ENCODE measurements around the gene NCKAP5L.
A peak's percentile ranks its signal among the peaks of the same experiment; 100 is the strongest.
"Not testable (repeated sequence)": the region's sequence is repeated elsewhere in the genome, so short reads cannot be mapped to it uniquely, and the experiment has no call there.

The NCKAP5L gene

DNA sequence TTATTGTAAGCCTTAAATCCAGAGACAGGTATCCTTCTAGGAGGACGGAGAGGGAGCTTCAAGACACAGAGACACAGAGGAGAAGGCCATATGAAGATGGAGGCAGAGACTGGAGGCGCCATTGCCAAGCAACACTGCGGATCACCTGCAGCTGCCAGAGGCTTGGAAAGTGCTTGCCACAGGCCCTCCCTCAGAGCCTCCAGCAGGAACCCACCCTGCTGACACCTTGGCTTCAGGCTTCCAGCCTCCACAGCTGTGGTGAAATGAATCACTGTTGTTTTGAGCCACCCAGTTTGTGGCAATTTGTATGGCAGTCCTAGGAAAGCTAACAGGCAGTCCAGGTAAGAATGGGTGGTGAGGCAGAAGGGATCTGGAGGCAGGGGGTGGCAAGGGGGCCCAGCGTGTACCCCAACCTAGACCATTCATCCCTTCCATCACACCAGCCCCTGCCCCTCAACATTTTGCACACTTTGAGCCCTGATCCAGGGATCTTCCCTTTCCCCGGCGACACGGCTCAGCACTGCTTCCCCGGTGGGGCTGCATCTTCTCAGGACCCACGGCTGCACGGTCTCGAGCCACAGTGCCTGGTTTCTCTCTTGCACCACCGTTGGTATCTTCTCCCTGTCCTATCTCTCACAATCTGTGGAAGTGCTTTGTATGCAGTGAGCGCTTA, 37.0 kb upstream of the NCKAP5L start:
- no peak for DNase-seq

DNA sequence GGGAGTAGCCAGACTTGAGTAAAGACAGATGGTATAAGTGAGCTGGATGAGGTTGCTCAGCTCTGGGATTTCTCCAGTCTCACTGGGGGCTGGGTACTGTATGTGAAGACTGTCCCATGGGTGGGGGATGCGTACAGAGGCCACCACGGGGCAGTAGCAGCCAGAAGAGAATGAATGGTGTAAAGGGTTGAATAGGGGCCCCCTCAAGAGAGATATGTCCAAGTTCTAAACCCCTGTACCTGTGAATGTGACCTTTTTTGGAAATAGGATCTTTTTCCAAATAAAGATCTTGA, 36.5 kb upstream of the NCKAP5L start:
- DNase-seq = no peak

GRCh38 chr12:49863946-49864797, 36.0 kb upstream of the NCKAP5L start:
- no peak for DNase-seq

DNA sequence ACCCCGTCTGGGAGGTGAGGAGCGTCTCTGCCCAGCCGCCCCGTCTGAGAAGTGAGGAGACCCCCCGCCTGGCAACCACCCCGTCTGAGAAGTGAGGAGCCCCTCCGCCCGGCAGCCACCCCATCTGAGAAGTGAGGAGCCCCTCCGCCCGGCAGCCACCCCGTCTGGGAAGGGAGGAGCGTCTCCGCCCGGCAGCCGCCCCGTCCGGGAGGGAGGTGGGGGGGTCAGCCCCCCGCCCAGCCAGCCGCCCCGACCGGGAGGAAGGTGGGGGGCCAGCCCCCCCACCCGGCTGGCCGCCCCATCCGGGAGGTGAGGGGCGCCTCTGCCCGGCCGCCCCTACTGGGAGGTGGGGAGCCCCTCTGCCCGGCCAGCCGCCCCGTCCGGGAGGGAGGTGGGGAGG, 32.7 kb upstream of the NCKAP5L start:
- DNase-seq = not testable (repeated sequence)

GRCh38 chr12:49855890-49856289, 27.7 kb upstream of the NCKAP5L start:
- not testable (repeated sequence) for DNase-seq

- no peak for DNase-seq
Measured at GRCh38 chr12:49854976-49855375, 26.8 kb upstream of the NCKAP5L start.

DNA sequence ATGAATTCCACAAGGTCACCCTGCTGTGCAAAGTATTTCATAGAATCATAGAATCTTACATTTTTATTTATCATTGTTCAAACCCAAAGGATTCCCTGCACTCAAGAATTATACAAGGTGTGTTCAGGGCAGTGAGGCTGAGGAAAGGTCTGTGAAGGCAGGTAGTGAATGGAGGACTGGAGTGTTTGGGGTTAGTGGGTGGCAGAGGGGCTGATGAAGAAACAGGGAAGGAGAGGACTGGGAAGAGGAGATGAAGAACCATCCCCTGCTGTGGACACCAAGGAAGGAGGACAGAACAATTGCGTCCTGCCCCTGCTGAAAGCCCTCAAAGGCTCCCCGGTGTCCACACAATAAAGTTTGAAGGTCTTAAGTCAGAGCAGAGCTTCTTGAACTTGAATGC, 25.5 kb upstream of the NCKAP5L start:
- no peak for DNase-seq

GRCh38 chr12:49847161-49847560, 18.9 kb upstream of the NCKAP5L start:
- no peak for DNase-seq

- DNase-seq = no peak
Measured at GRCh38 chr12:49846032-49846431, 17.8 kb upstream of the NCKAP5L start.

GRCh38 chr12:49843876-49844437, 15.7 kb upstream of the NCKAP5L start:
- no peak for DNase-seq

DNA sequence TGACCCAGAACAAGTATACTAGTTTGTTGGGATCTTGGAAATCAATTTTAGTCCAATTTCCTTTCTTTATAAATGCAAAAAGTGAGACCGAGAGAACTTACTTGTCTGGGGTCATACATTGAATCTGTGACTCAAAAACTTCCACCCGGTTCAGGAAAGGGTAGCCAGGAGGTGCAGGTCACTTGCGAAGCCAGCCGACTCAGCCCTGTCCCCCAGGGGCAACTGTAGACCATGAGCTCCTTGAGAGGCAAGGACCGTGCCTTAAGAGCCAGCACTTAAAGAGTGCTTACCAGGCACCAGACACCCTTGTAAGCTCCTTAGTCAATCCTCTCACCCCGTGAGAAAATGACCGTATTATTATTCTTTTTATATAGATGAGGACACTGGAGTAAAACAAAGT, 15.2 kb upstream of the NCKAP5L start:
- no peak for DNase-seq

- DNase-seq = no peak
Measured at GRCh38 chr12:49842519-49843352, 14.5 kb upstream of the NCKAP5L start, which contains the start of gene BCDIN3D. Gene BCDIN3D, minus strand, starts transcription at chr12:49843106. Its CDS starts 19 bp downstream, at chr12:49843087.

DNA sequence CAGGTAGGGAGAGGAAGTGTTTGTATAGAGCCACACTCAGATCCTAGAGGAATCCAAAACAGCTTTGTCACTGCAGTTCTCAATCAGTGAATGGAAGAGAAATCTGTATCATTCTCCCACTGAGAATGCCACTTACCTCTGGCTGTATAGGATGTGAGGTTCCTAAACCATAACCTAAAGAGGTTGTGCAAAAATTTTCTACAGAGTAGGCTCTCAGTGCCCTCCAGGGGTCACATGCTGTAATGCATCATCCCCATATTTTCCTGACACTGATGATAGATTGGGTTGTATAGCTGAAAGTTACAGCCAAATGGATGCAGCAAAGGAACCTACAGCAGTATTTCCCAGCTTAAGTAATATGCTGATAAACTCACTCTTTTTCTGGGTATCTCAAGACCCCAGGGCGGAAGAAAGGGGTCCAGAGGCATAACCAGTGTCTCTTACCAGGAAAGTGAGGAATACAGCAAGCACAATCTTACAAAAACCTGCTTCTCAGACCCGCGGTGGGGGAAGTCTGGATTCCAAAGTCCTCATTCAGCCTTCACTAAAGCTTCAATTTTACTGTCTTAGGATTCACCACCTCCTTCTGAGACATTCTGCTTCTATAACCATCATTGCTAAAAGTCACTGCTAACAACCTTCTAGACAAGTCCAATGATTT, 10.9 kb upstream of the NCKAP5L start:
- DNase-seq = no peak

- no peak for DNase-seq
Measured at GRCh38 chr12:49832836-49833421, 4.7 kb upstream of the NCKAP5L start.

GRCh38 chr12:49831717-49832116, 3.5 kb upstream of the NCKAP5L start:
- DNase-seq = no peak

- peak; percentile 72 for DNase-seq
Measured at GRCh38 chr12:49827401-49828099, 663 bp downstream of the NCKAP5L start.

- DNase-seq = no peak
Measured at GRCh38 chr12:49827051-49827400, 1.2 kb downstream of the NCKAP5L start.

DNA sequence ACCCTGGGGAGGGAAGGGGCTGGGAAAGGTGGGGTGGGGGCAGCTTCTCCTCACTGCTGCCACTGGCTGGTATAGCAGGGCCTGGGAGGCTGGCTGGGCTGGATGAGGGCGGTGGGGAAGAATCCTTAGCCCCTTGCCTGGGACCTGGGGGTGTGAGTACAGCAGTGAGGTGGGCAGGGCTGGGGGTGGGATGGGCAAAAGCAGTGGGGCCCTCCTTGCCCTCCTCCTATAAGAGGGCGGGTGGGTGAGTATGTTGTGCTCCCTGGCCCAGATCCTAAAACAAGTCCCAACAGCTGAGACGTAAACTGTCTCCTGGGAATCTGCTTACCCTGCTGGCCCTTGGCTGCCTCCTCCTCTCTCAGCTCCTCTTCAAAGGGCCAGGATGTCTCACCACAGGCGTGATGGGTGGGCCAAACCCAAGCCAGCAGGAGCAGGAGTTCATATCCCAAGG, 2.2 kb downstream of the NCKAP5L start:
- no peak for DNase-seq

DNA sequence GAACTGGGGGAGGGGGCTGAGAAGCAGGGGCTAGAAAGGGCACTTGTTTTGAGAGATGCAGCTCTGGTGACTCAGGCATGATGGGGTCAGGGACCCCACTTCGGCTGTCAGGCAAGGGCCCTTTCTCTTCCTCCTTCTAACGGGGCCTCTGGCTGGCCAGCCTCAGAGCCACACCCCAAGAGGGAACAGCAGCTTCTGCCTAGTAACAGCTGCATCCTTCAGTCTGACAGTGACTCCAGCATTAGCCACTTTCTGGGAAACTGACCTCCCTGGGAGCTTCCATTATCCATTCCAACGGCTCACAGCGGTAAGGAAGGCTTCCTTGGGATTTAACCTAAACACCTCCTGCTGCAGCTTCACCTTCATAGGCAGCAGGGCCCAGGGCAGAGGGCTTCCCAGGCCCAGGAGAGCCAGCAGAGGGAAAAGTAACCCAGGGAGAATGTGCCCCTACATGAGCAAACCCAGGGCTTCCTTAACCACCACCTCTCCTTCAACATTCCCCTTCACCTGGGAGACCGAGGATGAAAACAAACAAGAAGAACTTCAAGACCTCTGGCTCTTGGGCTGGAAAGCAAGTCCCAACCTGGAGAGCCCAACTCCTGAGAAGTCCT, 2.7 kb downstream of the NCKAP5L start:
- no peak for DNase-seq

GRCh38 chr12:49824895-49825294, 3.3 kb downstream of the NCKAP5L start:
- DNase-seq = no peak

- DNase-seq = no peak
Measured at GRCh38 chr12:49824416-49824815, 3.8 kb downstream of the NCKAP5L start.
